WERI-Rb-1 (cell line): Measurements from ENCODE around the gene PRMT7.

Experiments
- DNase-seq: peaks from one replicate; pipeline ENCODE4 v3.0.0-alpha.2; 2020
- H3K27ac ChIP-seq: fragments of 250-450 bp; sonication (Bioruptor Pico); 2 replicates; pipeline ENCODE4 v1.5.1; 2020; ENCODE audit warnings: mild to moderate bottlenecking, moderate library complexity
- H3K27me3 ChIP-seq: fragments of 250-450 bp; sonication (Bioruptor Pico); 2 replicates; pipeline ENCODE4 v1.5.1; 2021; ENCODE audit warnings: mild to moderate bottlenecking, low read depth, moderate library complexity; ENCODE audit not compliant: insufficient read depth, severe bottlenecking
- H3K36me3 ChIP-seq: fragments of 250-450 bp; sonication (Bioruptor Pico); 2 replicates; pipeline ENCODE4 v1.5.1; 2020; ENCODE audit warnings: mild to moderate bottlenecking, moderate library complexity
- H3K4me3 ChIP-seq: 2 replicates; pipeline ENCODE4 v1.5.1; 2011; ENCODE audit warnings: low read depth, mild to moderate bottlenecking, control low read depth, low read length
- H3K9me3 ChIP-seq: fragments of 250-450 bp; sonication (Bioruptor Pico); 2 replicates; pipeline ENCODE4 v1.5.1; 2021; ENCODE audit warnings: mild to moderate bottlenecking, moderate library complexity; ENCODE audit not compliant: severe bottlenecking
- CTCF ChIP-seq: IDR thresholded peaks from 2 replicates; pipeline ENCODE4 v1.5.1; 2011; ENCODE audit warnings: low read depth, mild to moderate bottlenecking, control low read depth, inconsistent platforms, low read length

Gene PRMT7

DNA sequence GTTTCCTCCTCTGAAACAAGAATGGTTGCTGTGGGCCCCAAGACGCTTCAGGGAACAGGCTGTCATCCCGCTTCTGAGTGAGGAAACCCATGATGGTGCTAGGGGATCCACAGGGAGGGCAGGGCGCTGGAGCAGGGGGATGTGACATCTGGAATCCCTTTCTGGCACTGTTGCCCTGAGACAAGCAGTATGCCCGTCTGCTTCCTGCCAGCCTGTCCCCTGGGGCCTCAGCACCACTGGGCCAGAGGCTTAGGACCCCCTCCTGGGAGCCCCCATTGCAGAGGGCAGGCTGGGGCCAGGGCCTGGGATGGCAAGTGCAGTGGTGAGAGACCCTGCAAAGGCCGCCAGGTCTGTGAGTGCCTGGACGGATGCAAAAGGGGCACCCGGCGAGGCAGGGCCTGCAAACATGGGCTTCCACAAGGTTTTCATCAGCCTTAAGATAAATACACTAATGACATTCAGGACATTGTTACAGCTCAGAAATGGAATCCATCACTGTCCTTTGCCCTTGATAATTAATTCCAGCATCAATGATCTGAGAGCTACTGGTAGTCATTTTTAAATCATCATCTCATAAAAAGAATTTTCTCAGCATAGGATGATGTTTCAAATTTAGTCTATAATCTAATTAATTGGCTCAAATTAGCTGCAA, 51.6 kb downstream of the PRMT7 start:
- DNase-seq, result no peak
- TF ChIP-seq CTCF, result no peak
- no peaks in the 10 kb centered on the region for H3K27me3 ChIP-seq
- H3K36me3 ChIP-seq, result peaks cover 16% of the 10 kb centered on the region
- H3K4me3 ChIP-seq, result no peak overlapping the region
- no peaks in the 10 kb centered on the region for H3K9me3 ChIP-seq
- no peak overlapping the region; the same call in 1 of the 2 replicates for H3K27ac ChIP-seq

DNA sequence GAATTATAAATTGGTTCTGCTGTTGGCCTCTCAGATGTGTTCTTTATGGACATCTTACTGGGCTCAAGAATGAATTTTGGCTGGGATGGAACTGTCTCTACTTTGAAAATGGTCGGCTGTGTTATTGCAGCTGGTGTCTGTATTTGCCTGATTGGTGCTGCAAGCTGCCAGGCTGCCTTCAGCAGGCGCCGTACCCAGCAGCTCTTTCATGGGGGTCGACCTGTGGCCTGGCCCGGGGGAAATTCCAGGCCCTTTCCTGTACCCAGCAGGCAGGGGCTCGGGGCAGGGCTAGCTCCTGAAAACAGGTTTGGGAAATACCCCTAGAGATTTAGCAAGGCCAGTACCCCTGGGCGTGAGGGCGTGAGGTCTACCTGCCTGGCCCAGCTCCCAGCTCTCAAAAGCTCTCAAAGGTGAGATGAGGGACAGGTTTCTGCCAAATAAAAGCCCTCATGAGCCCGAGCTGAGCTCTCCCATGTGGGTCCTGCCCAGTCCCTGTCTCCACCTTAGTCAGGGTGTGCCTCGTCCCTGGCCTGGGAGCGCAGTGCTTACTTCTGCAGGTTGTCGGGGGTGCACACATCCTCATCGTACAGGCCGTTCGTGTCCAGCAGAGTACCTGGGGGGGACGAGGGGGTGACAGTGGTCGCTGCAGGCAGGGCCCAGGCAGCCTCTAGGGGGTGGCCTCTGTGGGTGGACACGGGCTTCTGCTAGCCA, 52.3 kb downstream of the PRMT7 start:
- no peak overlapping the region for H3K4me3 ChIP-seq
- H3K36me3 ChIP-seq, result peaks cover 11% of the 10 kb centered on the region
- H3K27ac ChIP-seq, result peak overlapping the region; percentile 18; the same call in 1 of the 2 replicates
- DNase-seq, result no peak
- no peaks in the 10 kb centered on the region for H3K27me3 ChIP-seq
- TF ChIP-seq CTCF, result no peak
- no peaks in the 10 kb centered on the region for H3K9me3 ChIP-seq

GRCh38 chr16:68363658-68364521, 53.1 kb downstream of the PRMT7 start:
- H3K27me3 ChIP-seq, result no peaks in the 10 kb centered on the region
- no peak for TF ChIP-seq CTCF
- H3K9me3 ChIP-seq, result no peaks in the 10 kb centered on the region
- peak overlapping the region; percentile 76 for H3K27ac ChIP-seq
- H3K36me3 ChIP-seq, result peaks cover 9% of the 10 kb centered on the region
- H3K4me3 ChIP-seq, result no peak overlapping the region
- DNase-seq, result no peak

GRCh38 chr16:68364561-68364998, 53.8 kb downstream of the PRMT7 start:
- Histone ChIP-seq H3K27ac (peak overlapping the region; percentile 76), H3K36me3 (peaks cover 7% of the 10 kb centered on the region), H3K4me3 (no peak overlapping the region), H3K9me3 (no peaks in the 10 kb centered on the region), H3K27me3 (no peaks in the 10 kb centered on the region)
- no peak for DNase-seq
- TF ChIP-seq CTCF, result peak; percentile 63

GRCh38 chr16:68365167-68365817, 54.5 kb downstream of the PRMT7 start:
- Histone ChIP-seq H3K9me3 (no peaks in the 10 kb centered on the region), H3K36me3 (peaks cover 3% of the 10 kb centered on the region; the same call in 1 of the 2 replicates), H3K27ac (peak overlapping the region; percentile 76), H3K27me3 (no peaks in the 10 kb centered on the region), H3K4me3 (no peak overlapping the region)
- no peak for TF ChIP-seq CTCF
- peak; percentile 50 for DNase-seq
